Activated gamma-delta T cell treated with anti-CD3 and anti-CD28 coated beads, Interleukin-2, amount 50 U/mL, for 16 hours (primary cell): ENCODE measurements around the gene PRR23A.
"Not testable (repeated sequence)": the region's sequence is repeated elsewhere in the genome, so short reads cannot be mapped to it uniquely, and the experiment has no call there.

Experiments used
- DNase-seq: peaks from one replicate; pipeline ENCODE4 v3.0.0-alpha.2; 2020; ENCODE audit warnings: low read depth

Gene PRR23A

DNA sequence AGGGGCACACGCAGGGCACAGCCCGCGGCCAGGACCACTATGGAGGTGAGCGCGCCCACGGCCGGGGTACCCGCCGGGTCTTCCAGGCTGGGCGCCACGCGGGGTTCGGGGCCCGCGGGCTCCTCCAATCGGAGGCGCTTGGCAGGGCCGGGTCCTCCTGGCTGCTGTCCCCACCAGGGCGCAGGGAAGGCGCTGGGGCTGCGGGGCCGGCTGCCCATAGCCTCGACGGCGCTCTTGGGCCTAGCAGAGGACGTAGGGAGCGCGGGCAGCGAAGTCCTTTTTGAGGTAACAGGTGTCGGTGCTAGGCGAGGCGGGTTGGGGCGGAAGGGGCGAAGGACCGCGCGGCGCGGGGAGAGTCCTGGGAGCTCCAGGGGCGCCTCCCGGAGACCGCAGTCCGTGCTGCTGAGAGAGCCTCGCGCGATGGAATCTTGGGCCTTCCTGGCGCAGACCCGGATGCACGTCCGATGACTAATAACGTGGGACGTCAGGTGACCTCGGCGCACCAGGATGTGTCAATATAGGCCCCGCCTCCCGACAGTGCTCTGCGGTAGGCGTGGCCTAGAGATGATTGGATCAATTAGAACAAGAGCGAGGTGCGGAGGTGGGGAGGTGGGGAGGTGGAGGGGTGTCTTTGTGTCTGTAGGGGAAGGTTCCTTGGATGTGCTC, at the start of gene PRR23A:
PRR23A (minus strand) TSS at position 218 of the 666 bp plus-strand sequence; CDS start at position 218, 0 bp downstream.
- no peak for DNase-seq

- no peak for DNase-seq
Measured at GRCh38 chr3:139052802-139053600, 46.9 kb upstream of the PRR23A start.

GRCh38 chr3:139044366-139045210, 38.5 kb upstream of the PRR23A start, which contains the start of gene PRR23C:
Gene PRR23C, minus strand, starts transcription at chr3:139044892. Its CDS starts 272 bp downstream, at chr3:139044620.
- DNase-seq, result no peak

- DNase-seq, result no peak
Measured at GRCh38 chr3:139043554-139044365, 37.7 kb upstream of the PRR23A start.

DNA sequence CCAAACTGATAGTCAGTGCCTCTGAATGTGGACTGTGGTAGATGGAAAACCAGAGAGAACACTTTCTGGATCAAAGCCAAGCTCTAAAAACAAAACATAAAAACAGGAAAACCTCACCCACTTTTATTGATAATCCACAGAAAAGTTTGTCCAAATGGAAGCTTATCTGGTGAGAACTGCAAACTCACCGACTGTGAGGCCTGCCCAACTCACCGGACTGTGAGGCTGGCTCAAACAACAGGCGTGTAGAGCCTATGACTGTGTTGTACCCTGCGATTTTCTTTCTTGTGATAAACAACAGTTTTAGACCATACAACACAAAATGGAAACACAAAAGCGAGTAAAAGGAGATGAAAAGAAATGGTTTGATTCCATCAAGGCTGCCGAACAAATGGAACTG, 31.4 kb upstream of the PRR23A start:
- DNase-seq, result no peak

DNA sequence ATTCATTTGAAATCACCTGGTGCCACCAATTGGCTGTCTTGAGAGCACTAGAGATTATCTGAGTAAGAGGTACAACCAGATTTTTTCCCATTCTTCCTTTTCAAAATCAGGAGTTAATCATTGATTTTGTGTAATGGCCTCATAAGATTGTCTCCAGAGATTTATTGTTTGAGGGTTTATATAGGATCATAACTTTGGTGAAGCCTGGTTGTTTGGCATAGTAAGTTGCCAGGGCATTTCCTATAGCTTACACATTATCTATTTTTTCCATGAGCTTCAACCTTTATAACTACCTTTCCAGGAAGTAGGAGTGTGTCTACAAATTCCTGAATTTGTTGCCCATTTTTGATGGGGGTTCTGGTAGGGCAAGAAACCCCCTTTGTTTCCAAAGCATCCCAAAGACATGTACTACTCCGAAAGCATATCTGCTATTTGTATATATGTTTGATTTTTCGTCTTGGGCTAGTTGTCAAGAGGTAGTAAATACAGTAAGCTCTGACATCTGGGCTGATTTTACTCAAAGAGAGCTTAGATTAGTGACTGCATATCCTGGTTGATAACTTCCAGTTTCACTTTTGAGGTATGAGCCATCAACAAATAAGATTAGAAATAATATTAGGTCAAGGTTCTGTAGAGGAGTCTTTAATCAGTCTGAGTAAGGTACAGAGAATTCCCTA, 26.4 kb upstream of the PRR23A start:
- DNase-seq, result no peak

DNA sequence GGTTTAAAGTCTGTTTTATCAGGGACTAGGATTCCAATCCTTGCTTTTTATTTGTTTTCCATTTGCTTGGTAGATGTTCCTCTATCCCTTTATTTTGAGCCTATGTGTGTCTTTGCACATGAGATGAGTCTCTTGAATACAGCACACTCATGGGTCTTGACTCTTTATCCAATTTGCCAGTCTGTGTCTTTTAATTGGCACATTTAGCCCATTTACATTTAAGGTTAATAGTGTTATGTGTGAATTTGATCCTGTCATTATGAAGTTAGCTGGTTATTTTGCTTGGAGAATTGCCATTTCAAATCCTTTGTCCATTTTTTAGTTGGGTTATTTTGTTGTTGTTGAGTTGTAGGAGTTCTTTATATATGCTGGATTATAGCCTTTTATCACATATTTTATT, 24.5 kb upstream of the PRR23A start:
- not testable (repeated sequence) for DNase-seq

- DNase-seq, result no peak
Measured at GRCh38 chr3:139024968-139025367, 18.9 kb upstream of the PRR23A start.

DNA sequence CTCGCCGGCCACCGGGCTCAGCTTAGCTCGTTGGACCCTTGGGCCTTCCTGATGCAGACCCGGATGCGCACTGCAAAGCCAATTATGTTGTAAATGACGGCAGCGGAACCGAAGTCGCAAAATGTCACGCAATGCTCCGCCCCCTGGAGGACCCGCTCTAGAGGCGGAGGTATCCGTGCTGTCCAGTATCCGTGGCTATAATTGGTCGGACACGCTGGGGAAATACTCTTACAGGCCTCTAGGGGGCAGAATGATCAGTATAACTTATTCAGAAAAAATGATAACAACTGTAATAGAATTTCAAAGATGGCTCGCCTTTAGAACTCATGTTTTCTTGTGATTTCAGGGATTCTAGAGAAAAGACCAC, 14.8 kb upstream of the PRR23A start, which contains the start of gene PRR23B:
PRR23B (minus strand) TSS at position 59 of the 367 bp plus-strand sequence. CDS start 265 bp downstream, outside the sequence.
- no peak for DNase-seq

GRCh38 chr3:139020036-139020867, 14.2 kb upstream of the PRR23A start:
- DNase-seq, result no peak

DNA sequence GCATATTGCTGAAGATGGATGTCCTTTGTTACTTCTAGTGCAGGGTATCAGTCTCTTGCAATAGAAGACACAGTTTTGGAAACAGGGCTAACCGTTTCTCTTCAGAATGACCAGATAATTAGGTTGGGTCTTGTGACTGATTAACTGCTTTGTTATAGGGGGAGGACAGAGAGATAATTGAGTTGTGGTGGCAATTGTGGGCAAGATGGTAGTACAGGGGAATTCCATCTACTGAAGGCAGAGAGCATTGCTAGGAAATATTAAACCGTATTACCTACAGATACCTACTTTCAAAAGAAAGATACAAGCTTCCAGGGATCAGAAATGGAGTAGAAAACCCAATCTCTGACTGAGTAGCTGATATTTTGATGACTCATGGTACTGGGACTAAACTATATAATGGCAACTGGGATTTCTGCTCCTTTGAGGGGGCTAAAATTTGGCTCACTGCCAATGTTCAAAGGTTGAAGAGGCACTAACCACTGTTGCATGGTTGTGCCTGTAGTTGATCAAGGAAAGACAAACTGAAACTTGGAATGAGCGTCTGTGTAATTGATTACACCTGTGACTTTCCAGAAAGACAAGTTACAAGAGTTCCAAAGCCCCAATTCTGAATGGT, 10.5 kb upstream of the PRR23A start:
- DNase-seq, result no peak

DNA sequence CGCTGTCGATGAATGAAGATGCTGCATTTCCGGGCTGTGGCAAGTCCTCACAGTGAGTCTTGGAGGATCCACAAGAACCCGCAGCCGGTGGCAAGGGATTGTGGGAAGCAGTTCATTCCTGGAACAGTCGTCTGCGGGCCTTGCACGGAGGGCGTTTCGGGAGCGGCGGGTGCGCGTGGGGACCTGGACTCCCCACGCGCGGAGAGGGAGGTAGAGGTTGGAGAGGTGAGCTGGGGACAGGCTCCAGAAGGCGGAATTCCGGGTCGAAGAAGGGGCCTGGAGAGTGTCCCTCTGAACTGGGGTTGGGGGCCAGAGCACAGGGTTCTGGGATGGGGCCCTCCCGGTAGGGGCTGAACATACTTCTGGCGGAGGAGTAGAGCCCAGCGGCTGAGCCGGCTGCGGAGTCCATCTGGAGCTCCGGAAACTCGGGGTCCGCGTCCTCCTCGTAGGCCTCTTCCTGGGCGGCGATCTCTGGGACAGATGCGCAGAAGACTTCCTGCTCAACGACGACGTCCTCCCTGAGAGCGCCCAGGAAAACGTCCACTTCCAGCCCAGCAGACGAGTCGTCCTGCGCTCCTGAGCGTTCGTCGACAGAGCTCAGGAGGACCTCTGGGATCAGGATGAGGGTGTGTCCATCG, 593 bp downstream of the PRR23A start:
- DNase-seq, result no peak

- DNase-seq, result no peak
Measured at GRCh38 chr3:138995706-138996105, 10.4 kb downstream of the PRR23A start.

- DNase-seq, result no peak
Measured at GRCh38 chr3:138987181-138987580, 18.9 kb downstream of the PRR23A start.

DNA sequence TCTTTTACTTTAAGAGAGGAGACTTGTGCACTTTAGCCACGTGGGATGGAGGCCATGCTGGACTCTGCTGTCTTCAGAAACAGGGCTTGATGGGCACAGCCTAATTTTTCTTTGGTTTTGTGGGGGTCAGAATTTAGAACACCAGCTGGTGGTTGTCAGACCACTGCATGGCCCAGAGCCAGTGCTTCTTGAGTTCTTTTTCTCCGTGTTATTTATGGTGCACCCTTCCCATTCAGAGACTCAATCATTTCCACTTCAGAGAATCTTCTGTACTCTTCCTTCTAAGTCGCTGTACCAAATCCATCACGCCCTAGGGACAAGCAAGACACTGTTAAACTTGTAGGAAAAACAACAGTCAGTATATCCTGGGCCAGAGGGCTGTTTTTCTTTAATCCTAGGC, 20.1 kb downstream of the PRR23A start:
- no peak for DNase-seq

DNA sequence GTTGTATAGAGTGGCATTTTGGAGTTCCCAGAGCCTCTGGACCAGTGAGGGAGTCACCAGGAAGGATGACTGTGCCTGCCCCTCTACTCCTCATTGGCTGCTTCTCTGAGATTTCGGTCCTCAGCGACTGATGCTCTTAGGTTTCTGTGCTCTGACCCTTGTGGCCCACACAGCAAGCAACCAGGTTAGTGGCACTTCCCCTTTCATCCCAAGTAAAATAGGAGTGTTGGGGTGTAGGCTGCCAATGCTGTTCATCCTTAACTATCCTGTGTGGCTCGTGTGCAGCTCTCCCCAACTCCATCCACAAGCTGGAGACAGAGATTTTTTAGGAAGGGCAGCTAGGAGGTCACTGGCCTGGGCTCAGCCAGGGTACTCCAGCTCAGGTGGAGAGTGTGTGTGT, 21.3 kb downstream of the PRR23A start:
- no peak for DNase-seq

GRCh38 chr3:138976047-138976446, 30.0 kb downstream of the PRR23A start:
- no peak for DNase-seq

GRCh38 chr3:138975351-138975750, 30.7 kb downstream of the PRR23A start:
- DNase-seq, result no peak

- no peak for DNase-seq
Measured at GRCh38 chr3:138974462-138974861, 31.6 kb downstream of the PRR23A start.
